ENCODE measurements around the gene BCKDHA.

- no peak for TF ChIP-seq CTCF (IDR thresholded peaks at IDR 0.05)
- TF ChIP-seq POLR2A (IDR thresholded peaks at IDR 0.05) = no peak
These were observed 22.7 kb downstream of the BCKDHA start for GRCh38 chr19:41420101-41420880.
